Dedifferentiated amniotic fluid mesenchymal stem cell (primary cell): ENCODE measurements around the gene C1QTNF12.

Experiments used
- DNase-seq: peaks from one replicate; pipeline ENCODE4 v3.0.0-alpha.2; 2016; ENCODE audit errors: extremely low spot score

The C1QTNF12 gene

GRCh38 chr1:1246577-1247340, at the start of gene C1QTNF12:
C1QTNF12 (minus strand) TSS chr1:1246722; CDS start chr1:1246690, 32 bp downstream.
- DNase-seq, result no peak

- DNase-seq, result no peak
Observed at GRCh38 chr1:1295154-1295923, 48.8 kb upstream of the C1QTNF12 start.

GRCh38 chr1:1294250-1294890, 47.8 kb upstream of the C1QTNF12 start:
- no peak for DNase-seq

- no peak for DNase-seq
Observed at GRCh38 chr1:1293263-1294249, 47.0 kb upstream of the C1QTNF12 start.

GRCh38 chr1:1292851-1293250, 46.3 kb upstream of the C1QTNF12 start:
- no peak for DNase-seq

- no peak for DNase-seq
Observed at GRCh38 chr1:1292442-1292779, 45.9 kb upstream of the C1QTNF12 start.

GRCh38 chr1:1291548-1292441, 45.3 kb upstream of the C1QTNF12 start:
- no peak for DNase-seq

- DNase-seq, result no peak
Observed at GRCh38 chr1:1291023-1291528, 44.6 kb upstream of the C1QTNF12 start.

GRCh38 chr1:1290238-1290731, 43.8 kb upstream of the C1QTNF12 start:
- DNase-seq, result no peak

GRCh38 chr1:1287288-1288110, 41.0 kb upstream of the C1QTNF12 start:
- DNase-seq, result no peak

- no peak for DNase-seq
Observed at GRCh38 chr1:1286313-1287261, 40.1 kb upstream of the C1QTNF12 start.

- no peak for DNase-seq
Observed at GRCh38 chr1:1285611-1286311, 39.2 kb upstream of the C1QTNF12 start.

- no peak for DNase-seq
Observed at GRCh38 chr1:1285102-1285571, 38.6 kb upstream of the C1QTNF12 start.

GRCh38 chr1:1284221-1285101, 37.9 kb upstream of the C1QTNF12 start:
- DNase-seq, result no peak

- no peak for DNase-seq
Observed at GRCh38 chr1:1283821-1284220, 37.3 kb upstream of the C1QTNF12 start.

GRCh38 chr1:1282998-1283397, 36.5 kb upstream of the C1QTNF12 start:
- DNase-seq, result no peak
